Measurements from ENCODE around the gene MTFR1L. TPM values are rescaled to one million over a fixed set of nuclear protein-coding genes. Genes with fewer than 3 reads are reported as not detected.

MTFR1L gene
- total RNA-seq, 4 donors from 2014 or later: 75.7 to 109 (median 99.2) TPM

- DNase-seq: no peak
- Histone ChIP-seq H3K9me3 (no peaks in the 10 kb centered on the region), H3K27me3 (no peaks in the 10 kb centered on the region), H3K4me3 (replicated peaks in 1 of 3) (no peak overlapping the region), H3K36me3 (peaks cover 0 to 4% of the 10 kb centered on the region in 2 donors), H3K4me1 (peaks cover 6 to 15% of the 10 kb centered on the region in 2 donors), H3K27ac (no peak overlapping the region)
- WGBS, 2 donors: 77 to 80% methylated on average over 16 of the region's 16 CpGs
- no peak for TF ChIP-seq CTCF (IDR thresholded peaks at IDR 0.05)
- intact Hi-C loops (cut with DNase I): no loop called here
Observed at GRCh38 chr1:25861316-25862286, 41.8 kb downstream of the MTFR1L start.

GRCh38 chr1:25862785-25863485 lies 43.2 kb downstream of the MTFR1L start:
- Histone ChIP-seq H3K9me3 (no peaks in the 10 kb centered on the region), H3K4me1 (peaks cover 6 to 15% of the 10 kb centered on the region in 2 donors), H3K4me3 (replicated peaks in 1 of 3) (no peak overlapping the region), H3K36me3 (peaks cover 0 to 4% of the 10 kb centered on the region in 2 donors), H3K27ac (no peak overlapping the region), H3K27me3 (no peaks in the 10 kb centered on the region)
- WGBS, 2 donors: 94 to 96% methylated on average over 20 of the region's 20 CpGs
- TF ChIP-seq POLR2A (IDR thresholded peaks at IDR 0.05) (no peak), CTCF (IDR thresholded peaks at IDR 0.05) (no peak)
- no peak for DNase-seq
- intact Hi-C loops (cut with DNase I): no loop called here

- no peak for DNase-seq
- Histone ChIP-seq H3K4me3 (replicated peaks in 1 of 3) (no peak overlapping the region), H3K9me3 (no peaks in the 10 kb centered on the region), H3K4me1 (peaks cover 5 to 14% of the 10 kb centered on the region in 2 donors), H3K27me3 (no peaks in the 10 kb centered on the region), H3K27ac (no peak overlapping the region), H3K36me3 (peaks cover 0 to 4% of the 10 kb centered on the region in 2 donors)
- intact Hi-C loops (cut with DNase I): no loop called here
- WGBS, 2 donors: 92 to 95% methylated on average over 23 to 25 of the region's 25 CpGs
- TF ChIP-seq POLR2A (IDR thresholded peaks at IDR 0.05): no peak
- TF ChIP-seq CTCF (IDR thresholded peaks at IDR 0.05): no peak
Observed at GRCh38 chr1:25863486-25864262, 43.9 kb downstream of the MTFR1L start.

- H3K27ac ChIP-seq: no peak overlapping the region
- DNase-seq: no peak
- TF ChIP-seq POLR2A (IDR thresholded peaks at IDR 0.05): no peak
- TF ChIP-seq CTCF (IDR thresholded peaks at IDR 0.05): no peak
- 93 to 97% methylated on average over 3 of the region's 3 CpGs for WGBS, 2 donors
- H3K9me3 ChIP-seq: no peaks in the 10 kb centered on the region
- H3K4me3 ChIP-seq (replicated peaks in 1 of 3): no peak overlapping the region
- peaks cover 0 to 9% of the 10 kb centered on the region in 2 donors for H3K4me1 ChIP-seq
- H3K36me3 ChIP-seq: peaks cover 0 to 4% of the 10 kb centered on the region in 2 donors
- H3K27me3 ChIP-seq: no peaks in the 10 kb centered on the region
- intact Hi-C loops (cut with DNase I): no loop called here
Observed at GRCh38 chr1:25864434-25864833, 44.7 kb downstream of the MTFR1L start.

All from thyroid gland (tissue), 4 donors.